IMR-90 (cell line): ENCODE data around the gene YBX1.
"Not testable (repeated sequence)": the region's sequence is repeated elsewhere in the genome, so short reads cannot be mapped to it uniquely, and the experiment has no call there.

Source experiments
- CEBPB ChIP-seq: IDR thresholded peaks from 2 replicates; pipeline ENCODE4 v1.6.1; 2012; ENCODE audit warnings: low read depth, low read length, improper control_type of control experiment
- CTCF ChIP-seq: conservative IDR thresholded peaks from 2 replicates; pipeline ENCODE4 v1.5.1; 2012; ENCODE audit warnings: mild to moderate bottlenecking, low read depth, low read length, improper control_type of control experiment
- FOS ChIP-seq: fragments of 150-350 bp; IDR thresholded peaks from 2 replicates; pipeline ENCODE4 v1.6.1; 2016; ENCODE audit warnings: low read depth, low read length
- POLR2A ChIP-seq: IDR thresholded peaks from 2 replicates; pipeline ENCODE4 v1.6.1; 2012; ENCODE audit warnings: mild to moderate bottlenecking, low read depth, low read length
- RFX5 ChIP-seq: IDR thresholded peaks from 2 replicates; pipeline ENCODE4 v1.8.0; 2012; ENCODE audit warnings: low read depth, mild to moderate bottlenecking, low read length, moderate library complexity
- SMC3 ChIP-seq: fragments of 150-350 bp; IDR thresholded peaks from 2 replicates; pipeline ENCODE4 v1.6.1; 2016; ENCODE audit warnings: low read depth, mild to moderate bottlenecking, antibody characterized with exemption, low read length, moderate library complexity

GRCh38 chr1:42712808-42713207 lies 30.6 kb downstream of the YBX1 start:
- not testable (repeated sequence) for TF ChIP-seq POLR2A, CTCF, RFX5, FOS, CEBPB, SMC3
